Thyroid gland (tissue), 4 donors: ENCODE results near the gene STOX2. TPM values are rescaled to one million over a fixed set of nuclear protein-coding genes. Genes with fewer than 3 reads are reported as not detected.

Experiments used
- DNase-seq, 2 donors: peaks; one replicate each; pipeline ENCODE4 v3.0.0-alpha.2; 2019
- H3K27ac ChIP-seq, 3 donors: fragments of 200-600 bp; sonication (generic); 1 replicate in 2 of 3; 2 replicates in 1 of 3; pipeline ENCODE4 v1.5.1; 2016 to 2019; ENCODE audit warnings: mild to moderate bottlenecking in 1 of 3, moderate library complexity in 1 of 3
- H3K27me3 ChIP-seq: fragments of 200-600 bp; sonication (generic); one replicate; pipeline ENCODE4 v1.5.1; 2019
- H3K36me3 ChIP-seq, 2 donors: fragments of 200-600 bp; sonication (generic); one replicate each; pipeline ENCODE4 v1.5.1; 2016 to 2019
- H3K4me1 ChIP-seq, 2 donors: fragments of 200-600 bp; sonication (generic); one replicate each; pipeline ENCODE4 v1.5.1; 2017 to 2019
- H3K4me3 ChIP-seq, 3 donors: fragments of 200-600 bp; sonication (generic); replicated peaks in 1 of 3; 1 replicate in 2 of 3; 2 replicates in 1 of 3; pipeline ENCODE4 v1.5.1; 2016; ENCODE audit warnings: mild to moderate bottlenecking in 1 of 3
- H3K9me3 ChIP-seq: fragments of 200-600 bp; sonication (generic); one replicate; pipeline ENCODE4 v1.5.1; 2017
- CTCF ChIP-seq, 6 experiments: fragments of 200-600 bp in 3 of 6; fragments of 450-650 bp in 3 of 6; sonication (generic) in 3 of 6; IDR thresholded peaks; one replicate each; pipeline ENCODE4 v1.5.1; 2016 to 2019; ENCODE audit warnings: antibody characterized with exemption in 6 of 6, mild to moderate bottlenecking in 2 of 6, inconsistent platforms in 1 of 6, moderate library complexity in 1 of 6
- POLR2A ChIP-seq, 2 donors: fragments of 450-650 bp; IDR thresholded peaks; one replicate each; pipeline ENCODE4 v1.6.1; 2017; ENCODE audit warnings: antibody characterized with exemption in 2 of 2, mild to moderate bottlenecking in 2 of 2, moderate library complexity in 1 of 2
- WGBS, 2 donors: methylation state at CpG; one replicate each; pipeline ENCODE4 v1.1.5; 2017; 5-methylcytosine and 5-hydroxymethylcytosine counted together
- intact Hi-C: fragments of 100-400 bp; cut with DNase I; formaldehyde crosslinking; loops from one replicate; pipeline ENCODE4 v1.15.1; 2023
- total RNA-seq, 4 donors: library from RNA; depleted of rRNA; stranded (reverse); fragments of >200 nt; gene quantifications; one replicate each; pipeline ENCODE4 v1.2.3, GENCODE V29; 2016

STOX2 gene
- total RNA-seq, 4 donors from 2014 or later, result 27.3 to 57.7 (median 43.3) TPM

- H3K27me3 ChIP-seq, result no peaks in the 10 kb centered on the region
- DNase-seq, result no peak
- TF ChIP-seq CTCF (IDR thresholded peaks at IDR 0.05), result no peak
- TF ChIP-seq POLR2A (IDR thresholded peaks at IDR 0.05), result no peak
- H3K4me3 ChIP-seq, result no peak overlapping the region
- 78 to 83% methylated on average over 6 of the region's 6 CpGs for WGBS, 2 donors
- H3K27ac ChIP-seq, result no peak overlapping the region
- no peaks in the 10 kb centered on the region for H3K4me1 ChIP-seq
- peaks cover 0 to 9% of the 10 kb centered on the region in 2 donors for H3K36me3 ChIP-seq
- intact Hi-C loops, result no loop called here
- H3K9me3 ChIP-seq, result no peaks in the 10 kb centered on the region
Observed at GRCh38 chr4:184014301-184014700, 109.2 kb downstream of the STOX2 start.

- Histone ChIP-seq H3K27ac (no peak overlapping the region), H3K4me3 (no peak overlapping the region), H3K4me1 (no peaks in the 10 kb centered on the region), H3K9me3 (no peaks in the 10 kb centered on the region), H3K36me3 (no peaks in the 10 kb centered on the region), H3K27me3 (no peaks in the 10 kb centered on the region)
- 85% methylated on average over 20 of the region's 20 CpGs for WGBS, 2 donors
- TF ChIP-seq CTCF (IDR thresholded peaks at IDR 0.05) (no peak), POLR2A (IDR thresholded peaks at IDR 0.05) (no peak)
- DNase-seq, result no peak
- intact Hi-C loops, result no loop called here
Observed at GRCh38 chr4:184016759-184017668, 111.9 kb downstream of the STOX2 start.

GRCh38 chr4:184019076-184019475 lies 114.0 kb downstream of the STOX2 start:
- no peaks in the 10 kb centered on the region for H3K27me3 ChIP-seq
- H3K4me3 ChIP-seq, result no peak overlapping the region
- WGBS, 2 donors, result 85 to 86% methylated on average over 1 of the region's 1 CpG
- no peak overlapping the region for H3K27ac ChIP-seq
- H3K36me3 ChIP-seq, result no peaks in the 10 kb centered on the region
- TF ChIP-seq POLR2A (IDR thresholded peaks at IDR 0.05) (no peak), CTCF (IDR thresholded peaks at IDR 0.05) (no peak)
- no peak for DNase-seq
- intact Hi-C loops, result no loop called here
- H3K9me3 ChIP-seq, result no peaks in the 10 kb centered on the region
- H3K4me1 ChIP-seq, result no peaks in the 10 kb centered on the region

- Histone ChIP-seq H3K36me3 (no peaks in the 10 kb centered on the region), H3K27me3 (no peaks in the 10 kb centered on the region), H3K4me3 (no peak overlapping the region), H3K27ac (no peak overlapping the region), H3K9me3 (no peaks in the 10 kb centered on the region), H3K4me1 (no peaks in the 10 kb centered on the region)
- WGBS, 2 donors, result 84 to 85% methylated on average over 26 of the region's 26 CpGs
- TF ChIP-seq POLR2A (IDR thresholded peaks at IDR 0.05), result no peak
- intact Hi-C loops, result no loop called here
- no peak for DNase-seq
Observed at GRCh38 chr4:184019667-184020623, 114.8 kb downstream of the STOX2 start.

GRCh38 chr4:184021389-184021788 lies 116.3 kb downstream of the STOX2 start:
- 89 to 91% methylated on average over 3 of the region's 3 CpGs for WGBS, 2 donors
- Histone ChIP-seq H3K27me3 (no peaks in the 10 kb centered on the region), H3K27ac (no peak overlapping the region), H3K36me3 (no peaks in the 10 kb centered on the region), H3K4me1 (no peaks in the 10 kb centered on the region), H3K4me3 (no peak overlapping the region), H3K9me3 (no peaks in the 10 kb centered on the region)
- intact Hi-C loops, result no loop called here
- DNase-seq, result no peak
- TF ChIP-seq POLR2A (IDR thresholded peaks at IDR 0.05) (no peak), CTCF (IDR thresholded peaks at IDR 0.05) (no peak)
